ENCODE data around the gene CASP10.
"Not testable (repeated sequence)": the region's sequence is repeated elsewhere in the genome, so short reads cannot be mapped to it uniquely, and the experiment has no call there.

The CASP10 gene

GRCh38 chr2:201174687-201175086, 8.3 kb upstream of the CASP10 start:
- no peak for TF ChIP-seq CTCF (IDR thresholded peaks at IDR 0.05; ENCODE audit: low read depth, low read length, missing control alignments)
- DNase-seq (ENCODE audit: low read depth) = no peak
- H3K4me3 ChIP-seq (ENCODE audit: low read depth, low read length) = no peak overlapping the region

DNA sequence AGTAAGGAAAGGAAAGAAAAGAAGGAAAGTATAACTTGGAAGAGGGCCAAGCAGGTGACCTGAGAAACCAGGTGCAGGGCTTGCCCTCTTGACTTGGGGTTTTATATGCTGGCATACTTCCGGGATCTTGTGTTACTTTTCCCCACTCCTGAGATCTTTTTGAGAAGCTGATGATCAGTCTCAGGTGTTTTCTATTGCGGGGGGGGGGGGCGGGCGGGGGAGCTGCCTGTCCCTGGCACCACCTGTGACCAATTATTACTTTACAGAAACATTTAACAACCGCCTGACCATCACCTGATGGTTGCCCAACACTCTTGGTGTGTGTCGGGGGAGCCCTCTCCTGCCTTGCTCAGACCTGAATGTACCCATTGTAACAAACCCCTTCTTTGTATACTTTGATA, 6.9 kb upstream of the CASP10 start:
- TF ChIP-seq CTCF (IDR thresholded peaks at IDR 0.05; ENCODE audit: low read depth, low read length, missing control alignments) = no peak
- DNase-seq (ENCODE audit: low read depth) = no peak
- no peak overlapping the region for H3K4me3 ChIP-seq (ENCODE audit: low read depth, low read length)

GRCh38 chr2:201180010-201180409, 2.9 kb upstream of the CASP10 start:
- TF ChIP-seq CTCF (IDR thresholded peaks at IDR 0.05; ENCODE audit: low read depth, low read length, missing control alignments) = no peak
- H3K4me3 ChIP-seq (ENCODE audit: low read depth, low read length) = no peak overlapping the region
- no peak for DNase-seq (ENCODE audit: low read depth)

- H3K4me3 ChIP-seq (ENCODE audit: low read depth, low read length) = peak overlapping the region; percentile 60
- no peak for TF ChIP-seq CTCF (IDR thresholded peaks at IDR 0.05; ENCODE audit: low read depth, low read length, missing control alignments)
- no peak for DNase-seq (ENCODE audit: low read depth)
Observed at GRCh38 chr2:201183365-201183727, 405 bp downstream of the CASP10 start.

GRCh38 chr2:201183835-201184234, 894 bp downstream of the CASP10 start:
- DNase-seq (ENCODE audit: low read depth) = not testable (repeated sequence)
- peak overlapping the region; percentile 34 for H3K4me3 ChIP-seq (ENCODE audit: low read depth, low read length)

DNA sequence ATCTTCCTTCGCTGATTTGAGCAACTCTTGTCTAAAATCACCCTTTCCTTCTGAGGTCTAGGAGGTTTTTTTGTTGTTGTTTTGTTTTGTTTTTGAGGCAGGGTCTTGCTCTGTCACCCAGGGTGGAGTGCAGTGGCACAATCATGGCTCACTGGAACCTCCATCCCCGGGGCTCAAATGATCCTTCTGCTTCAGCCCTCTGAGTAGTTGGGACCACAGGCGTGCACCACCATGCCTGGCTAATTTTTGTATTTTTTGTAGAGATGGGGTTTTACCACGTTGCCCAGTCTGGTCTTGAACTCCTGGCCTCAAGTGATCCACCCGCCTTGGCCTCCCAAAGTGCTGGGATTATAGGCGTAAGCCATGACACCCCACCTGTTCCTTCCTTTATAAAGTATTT, 1.3 kb downstream of the CASP10 start:
- H3K4me3 ChIP-seq (ENCODE audit: low read depth, low read length) = peak overlapping the region; percentile 34
- DNase-seq (ENCODE audit: low read depth) = not testable (repeated sequence)

GRCh38 chr2:201185863-201186262, 2.9 kb downstream of the CASP10 start:
- no peak for DNase-seq (ENCODE audit: low read depth)
- H3K4me3 ChIP-seq (ENCODE audit: low read depth, low read length) = no peak overlapping the region
- TF ChIP-seq CTCF (IDR thresholded peaks at IDR 0.05; ENCODE audit: low read depth, low read length, missing control alignments) = no peak

- TF ChIP-seq CTCF (IDR thresholded peaks at IDR 0.05; ENCODE audit: low read depth, low read length, missing control alignments) = no peak
Observed at GRCh38 chr2:201186982-201187381, 4.0 kb downstream of the CASP10 start.

More at GRCh38 chr2:201186982-201187381, 4.0 kb downstream of the CASP10 start:
- H3K4me3 ChIP-seq (ENCODE audit: low read depth, low read length) = no peak overlapping the region
- DNase-seq (ENCODE audit: low read depth) = no peak

Data from GM12864 (cell line).